GM21723 (cell line): ENCODE results near the gene HELB.

Experiments
- ATAC-seq: cut with Tn5 transposase; IDR thresholded peaks from one replicate; pipeline ENCODE4 v1.9.1; 2021; ENCODE audit warnings: mild to moderate bottlenecking, moderate library complexity; ENCODE audit not compliant: unreplicated experiment

The HELB gene

GRCh38 chr12:66359300-66359699, 57.0 kb downstream of the HELB start:
- ATAC-seq: no peak

- ATAC-seq: no peak
These were observed 59.4 kb downstream of the HELB start for GRCh38 chr12:66361703-66362102.

- ATAC-seq: no peak
These were observed 63.6 kb downstream of the HELB start for GRCh38 chr12:66365718-66366490.

GRCh38 chr12:66367015-66367667, 64.8 kb downstream of the HELB start:
- ATAC-seq: no peak

GRCh38 chr12:66371982-66372381, 69.7 kb downstream of the HELB start:
- ATAC-seq: no peak

- no peak for ATAC-seq
These were observed 73.3 kb downstream of the HELB start for GRCh38 chr12:66375560-66375959.

- no peak for ATAC-seq
These were observed 77.3 kb downstream of the HELB start for GRCh38 chr12:66379616-66380015.

- ATAC-seq: no peak
These were observed 78.7 kb downstream of the HELB start for GRCh38 chr12:66380769-66381535.

- no peak for ATAC-seq
These were observed 84.8 kb downstream of the HELB start for GRCh38 chr12:66387117-66387516.
